IMR-90 (cell line): ENCODE measurements around the gene EFEMP2. TPM values are rescaled to one million over a fixed set of nuclear protein-coding genes. Genes with fewer than 3 reads are reported as not detected.
A peak's percentile ranks its signal among the peaks of the same experiment; 100 is the strongest.

Source experiments
- ATAC-seq: fragments of 200-7000 bp; cut with Tn5 transposase; 2 replicates; pipeline ENCODE4 v1.9.1; 2020; ENCODE audit warnings: low read depth, mild to moderate bottlenecking, moderate library complexity
- BruUV-seq: library from RNA; stranded (reverse); fragments of 400-500 nt; replicated peaks from 2 replicates; lab custom pipeline; 2021; lab: Mats Ljungman, UMichigan
- CTCF ChIA-PET: fragments of 300-600 bp; formaldehyde crosslinking; extraction: SDS; loops from one replicate; lab custom pipeline; 2021; ENCODE audit warnings: antibody characterized with exemption; lab: Yijun Ruan, JAX
- POLR2A ChIA-PET: fragments of 300-600 bp; sonication (Branson Sonifier 250); formaldehyde crosslinking; loops from one replicate; lab custom pipeline; 2022; ENCODE audit warnings: antibody characterized with exemption; ENCODE audit not compliant: unreplicated experiment; lab: Charles Lee
- DNase-seq: peaks from one replicate; pipeline ENCODE4 v3.0.0; 2013
- H2AFZ ChIP-seq: replicated peaks from 2 replicates; pipeline ENCODE3; 2013; ENCODE audit warnings: low read length, mild to moderate bottlenecking; ENCODE audit not compliant: poor library complexity
- H2AK5ac ChIP-seq: 2 replicates; pipeline ENCODE4 v1.6.1; 2013; ENCODE audit warnings: low read depth, low read length, inconsistent platforms
- H2AK9ac ChIP-seq: replicated peaks from 2 replicates; pipeline ENCODE3; 2013; ENCODE audit warnings: mild to moderate bottlenecking, low read depth, low read length, moderate library complexity; ENCODE audit not compliant: poor library complexity
- H2BK120ac ChIP-seq: 2 replicates; pipeline ENCODE4 v1.6.1; 2013; ENCODE audit warnings: low read depth, low read length, inconsistent platforms
- H2BK15ac ChIP-seq: 3 replicates; pipeline ENCODE4 v1.6.1; 2013; ENCODE audit warnings: low read depth, low read length, inconsistent platforms
- H2BK20ac ChIP-seq: 2 replicates; pipeline ENCODE4 v1.6.1; 2013; ENCODE audit warnings: low read depth, mild to moderate bottlenecking, inconsistent platforms, low read length, moderate library complexity
- H2BK5ac ChIP-seq: 2 replicates; pipeline ENCODE4 v1.6.1; 2013; ENCODE audit warnings: mild to moderate bottlenecking, low read depth, low read length, inconsistent platforms; ENCODE audit not compliant: poor library complexity, severe bottlenecking
- H3K14ac ChIP-seq: replicated peaks from 2 replicates; pipeline ENCODE4 v1.6.1; 2013; ENCODE audit warnings: low read depth, low read length, inconsistent platforms
- H3K18ac ChIP-seq: 2 replicates; pipeline ENCODE4 v1.6.1; 2013; ENCODE audit warnings: low read depth, low read length, control low read depth
- H3K23ac ChIP-seq: 2 replicates; pipeline ENCODE4 v1.6.1; 2013; ENCODE audit warnings: low read depth, low read length, inconsistent platforms
- H3K27ac ChIP-seq: 2 replicates; pipeline ENCODE4 v1.5.1; 2013; ENCODE audit warnings: mild to moderate bottlenecking, control low read depth, low read length; ENCODE audit not compliant: insufficient read depth
- H3K27me3 ChIP-seq: 2 replicates; pipeline ENCODE4 v1.6.1; 2013; ENCODE audit warnings: low read length; ENCODE audit not compliant: control insufficient read depth, insufficient read depth
- H3K36me3 ChIP-seq: 2 replicates; pipeline ENCODE4 v1.6.1; 2013; ENCODE audit warnings: low read length, mixed read lengths; ENCODE audit not compliant: control insufficient read depth, insufficient read depth
- H3K4ac ChIP-seq: 2 replicates; pipeline ENCODE4 v1.6.1; 2013; ENCODE audit warnings: low read depth, low read length, inconsistent platforms
- H3K4me1 ChIP-seq: 2 replicates; pipeline ENCODE4 v1.6.1; 2013; ENCODE audit warnings: low read length, mixed read lengths; ENCODE audit not compliant: control insufficient read depth, insufficient read depth
- H3K4me2 ChIP-seq: 2 replicates; pipeline ENCODE4 v1.6.1; 2013; ENCODE audit warnings: low read depth, mild to moderate bottlenecking, control low read depth, low read length, moderate library complexity
- H3K4me3 ChIP-seq: 2 replicates; pipeline ENCODE4 v1.5.1; 2013; ENCODE audit warnings: low read depth, mild to moderate bottlenecking, control low read depth, low read length, moderate library complexity; ENCODE audit not compliant: insufficient read depth
- H3K56ac ChIP-seq: 2 replicates; pipeline ENCODE4 v1.6.1; 2013; ENCODE audit warnings: low read length, inconsistent platforms; ENCODE audit not compliant: insufficient read depth; ENCODE audit errors: extremely low read depth
- H3K79me1 ChIP-seq, 2 experiments: 2 replicates each; pipeline ENCODE4 v1.6.1; 2013; ENCODE audit warnings: low read length in 2 of 2, inconsistent platforms in 1 of 2, low read depth in 1 of 2
- H3K9ac ChIP-seq: 2 replicates; pipeline ENCODE4 v1.6.1; 2013; ENCODE audit warnings: low read depth, low read length, control low read depth
- H3K9me1 ChIP-seq: 2 replicates; pipeline ENCODE4 v1.6.1; 2013; ENCODE audit warnings: low read length, inconsistent platforms; ENCODE audit not compliant: insufficient read depth
- H3K9me3 ChIP-seq: 2 replicates; pipeline ENCODE4 v1.6.1; 2013; ENCODE audit warnings: low read length; ENCODE audit not compliant: control insufficient read depth, insufficient read depth
- H4K20me1 ChIP-seq: 2 replicates; pipeline ENCODE4 v1.6.1; 2013; ENCODE audit warnings: low read length, inconsistent platforms; ENCODE audit not compliant: insufficient read depth
- H4K5ac ChIP-seq: 2 replicates; pipeline ENCODE4 v1.6.1; 2013; ENCODE audit warnings: mild to moderate bottlenecking, low read depth, low read length, control low read depth
- H4K8ac ChIP-seq, 2 experiments: 2 replicates each; pipeline ENCODE4 v1.6.1; 2013; ENCODE audit warnings: low read depth in 2 of 2, low read length in 2 of 2, control low read depth in 1 of 2, inconsistent platforms in 1 of 2
- H4K91ac ChIP-seq: 2 replicates; pipeline ENCODE4 v1.6.1; 2013; ENCODE audit warnings: low read depth, low read length, inconsistent platforms; ENCODE audit not compliant: insufficient read depth
- BHLHE40 ChIP-seq: fragments of 150-350 bp; IDR thresholded peaks from 2 replicates; pipeline ENCODE4 v1.6.1; 2016; ENCODE audit warnings: mild to moderate bottlenecking, low read depth, low read length
- CEBPB ChIP-seq: IDR thresholded peaks from 2 replicates; pipeline ENCODE4 v1.6.1; 2012; ENCODE audit warnings: low read depth, low read length, improper control_type of control experiment
- CHD1 ChIP-seq: IDR thresholded peaks from 2 replicates; pipeline ENCODE4 v1.6.1; 2012; ENCODE audit warnings: low read depth, low read length, improper control_type of control experiment
- CTCF ChIP-seq: conservative IDR thresholded peaks from 2 replicates; pipeline ENCODE4 v1.5.1; 2012; ENCODE audit warnings: mild to moderate bottlenecking, low read depth, low read length, improper control_type of control experiment
- FOS ChIP-seq: fragments of 150-350 bp; IDR thresholded peaks from 2 replicates; pipeline ENCODE4 v1.6.1; 2016; ENCODE audit warnings: low read depth, low read length
- MAZ ChIP-seq: IDR thresholded peaks from 2 replicates; pipeline ENCODE4 v1.6.1; 2012; ENCODE audit warnings: low read depth, mild to moderate bottlenecking, low read length, improper control_type of control experiment, moderate library complexity, borderline replicate concordance
- NFE2L2 ChIP-seq: fragments of 150-350 bp; IDR thresholded peaks from 2 replicates; pipeline ENCODE4 v1.6.1; 2016; ENCODE audit warnings: low read depth, mild to moderate bottlenecking, low read length
- POLR2A ChIP-seq: IDR thresholded peaks from 2 replicates; pipeline ENCODE4 v1.6.1; 2012; ENCODE audit warnings: mild to moderate bottlenecking, low read depth, low read length
- RAD21 ChIP-seq: IDR thresholded peaks from 2 replicates; pipeline ENCODE4 v1.6.1; 2012; ENCODE audit warnings: low read length, improper control_type of control experiment
- RCOR1 ChIP-seq: IDR thresholded peaks from 2 replicates; pipeline ENCODE4 v1.6.1; 2012; ENCODE audit warnings: mild to moderate bottlenecking, low read length, improper control_type of control experiment; ENCODE audit not compliant: insufficient replicate concordance
- RFX5 ChIP-seq: IDR thresholded peaks from 2 replicates; pipeline ENCODE4 v1.8.0; 2012; ENCODE audit warnings: low read depth, mild to moderate bottlenecking, low read length, moderate library complexity
- SMC3 ChIP-seq: fragments of 150-350 bp; IDR thresholded peaks from 2 replicates; pipeline ENCODE4 v1.6.1; 2016; ENCODE audit warnings: low read depth, mild to moderate bottlenecking, antibody characterized with exemption, low read length, moderate library complexity
- WGBS, 2 experiments: methylation state at CpG; one replicate each; pipeline versions ENCODE4 v1.1.5 to v1.1.7; 2013; ENCODE audit warnings: missing lambda C conversion rate in 2 of 2; ENCODE audit not compliant: insufficient read length in 1 of 2; ENCODE audit errors: extremely low coverage in 2 of 2; 5-methylcytosine and 5-hydroxymethylcytosine counted together
- dilution Hi-C: fragments of 300-500 bp; cut with HindIII; formaldehyde crosslinking; loops from one replicate; pipeline ENCODE4 v1.14.3; 2018; ENCODE audit warnings: low sequenced_read_pairs; ENCODE audit not compliant: unreplicated experiment
- in situ Hi-C: fragments of 300-500 bp; cut with MboI; formaldehyde crosslinking; loops from 3 replicates; pipeline ENCODE4 v1.14.3; 2019; ENCODE audit warnings: low sequenced_read_pairs, inconsistent platforms, mixed read lengths
- intact Hi-C: fragments of 100-400 bp; cut with micrococcal nuclease; formaldehyde crosslinking; loops from 2 replicates; pipeline ENCODE4 v1.10.0; 2022
- polyA plus RNA-seq, 3 experiments: library from polyadenylated mRNA; depleted of rRNA; stranded (reverse); fragments of >200 nt; gene quantifications; 2 replicates each; pipeline ENCODE4 v1.2.3, GENCODE V29; 2012; ENCODE audit warnings: low replicate concordance in 1 of 3
- total RNA-seq: library from RNA; depleted of rRNA; stranded (reverse); fragments of >200 nt; gene quantifications from 2 replicates; pipeline ENCODE4 v1.2.3, GENCODE V29; 2012
- TF ChIP-seq, protein P1 (sequence below): fragments of 150-350 bp; IDR thresholded peaks from 2 replicates; pipeline ENCODE4 v1.6.1; 2017; ENCODE audit warnings: mild to moderate bottlenecking, antibody characterized with exemption, low read length, low read depth
- TF ChIP-seq, protein P2 (sequence below): fragments of 150-350 bp; IDR thresholded peaks from 2 replicates; pipeline ENCODE4 v1.6.1; 2016; ENCODE audit warnings: low read depth, mild to moderate bottlenecking, low read length, moderate library complexity, borderline replicate concordance

EFEMP2 gene
- total and polyA plus RNA-seq, 2 of the 4 experiments (the other 2 are of a cell fraction): 62.7 to 431 TPM

DNA sequence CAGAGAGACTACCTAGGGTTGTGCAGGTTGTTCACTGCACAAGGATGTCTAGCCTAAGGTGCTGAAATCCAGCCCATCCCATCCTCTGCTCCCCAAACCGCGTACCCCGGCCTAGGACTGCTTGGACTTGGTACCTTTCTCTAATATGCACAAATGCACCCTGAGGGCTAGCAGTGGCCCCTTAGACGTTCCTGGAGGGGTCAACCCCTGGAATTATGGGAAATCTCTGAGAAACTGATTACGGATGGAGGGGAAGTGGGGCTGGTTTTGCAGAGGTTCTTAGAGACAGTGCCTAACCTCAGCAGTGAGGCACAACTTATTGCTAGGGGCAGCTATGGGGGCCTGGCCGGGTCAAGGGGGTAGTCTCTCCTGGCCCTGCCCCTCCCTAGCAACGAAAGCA, 43.8 kb upstream of the EFEMP2 start:
- TF ChIP-seq NFE2L2: no peak
- no peak for TF ChIP-seq RFX5
- TF ChIP-seq, protein P1, sequence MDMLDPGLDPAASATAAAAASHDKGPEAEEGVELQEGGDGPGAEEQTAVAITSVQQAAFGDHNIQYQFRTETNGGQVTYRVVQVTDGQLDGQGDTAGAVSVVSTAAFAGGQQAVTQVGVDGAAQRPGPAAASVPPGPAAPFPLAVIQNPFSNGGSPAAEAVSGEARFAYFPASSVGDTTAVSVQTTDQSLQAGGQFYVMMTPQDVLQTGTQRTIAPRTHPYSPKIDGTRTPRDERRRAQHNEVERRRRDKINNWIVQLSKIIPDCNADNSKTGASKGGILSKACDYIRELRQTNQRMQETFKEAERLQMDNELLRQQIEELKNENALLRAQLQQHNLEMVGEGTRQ: no peak
- no peak for TF ChIP-seq RCOR1
- TF ChIP-seq POLR2A: no peak
- TF ChIP-seq CEBPB: no peak
- no peak for TF ChIP-seq SMC3
- TF ChIP-seq BHLHE40: no peak
- TF ChIP-seq FOS: no peak
- TF ChIP-seq CTCF: no peak
- TF ChIP-seq, protein P2, sequence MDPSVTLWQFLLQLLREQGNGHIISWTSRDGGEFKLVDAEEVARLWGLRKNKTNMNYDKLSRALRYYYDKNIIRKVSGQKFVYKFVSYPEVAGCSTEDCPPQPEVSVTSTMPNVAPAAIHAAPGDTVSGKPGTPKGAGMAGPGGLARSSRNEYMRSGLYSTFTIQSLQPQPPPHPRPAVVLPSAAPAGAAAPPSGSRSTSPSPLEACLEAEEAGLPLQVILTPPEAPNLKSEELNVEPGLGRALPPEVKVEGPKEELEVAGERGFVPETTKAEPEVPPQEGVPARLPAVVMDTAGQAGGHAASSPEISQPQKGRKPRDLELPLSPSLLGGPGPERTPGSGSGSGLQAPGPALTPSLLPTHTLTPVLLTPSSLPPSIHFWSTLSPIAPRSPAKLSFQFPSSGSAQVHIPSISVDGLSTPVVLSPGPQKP: no peak
- TF ChIP-seq CHD1: no peak
- no peak for TF ChIP-seq RAD21
- TF ChIP-seq MAZ: no peak
- Histone ChIP-seq H2AK9ac (peak overlapping the region; percentile 99), H3K4me3 (peak overlapping the region; percentile 10; the same call in 1 of the 2 replicates), H3K18ac (peak overlapping the region; percentile 88), H3K79me1 (peaks cover 11 to 70% of the 10 kb centered on the region in 2 experiments; a peak in 3 of 4 replicates), H3K56ac (peak overlapping the region; percentile 90), H4K8ac (peak overlapping the region; percentile 64 to 97), H2BK5ac (peak overlapping the region; percentile 96), H4K5ac (peak overlapping the region; percentile 64), H3K14ac (peak overlapping the region; percentile 95), H2BK120ac (peak overlapping the region; percentile 100), H3K36me3 (peaks cover 19% of the 10 kb centered on the region), H2BK20ac (peak overlapping the region; percentile 92), H2AK5ac (peak overlapping the region; percentile 99), H3K27me3 (no peaks in the 10 kb centered on the region), H2AFZ (peak overlapping the region; percentile 71), H3K9me1 (peaks cover 39% of the 10 kb centered on the region), H3K23ac (peak overlapping the region; percentile 97), H3K4ac (peak overlapping the region; percentile 98), H3K4me2 (peak overlapping the region; percentile 96), H2BK15ac (peak overlapping the region; percentile 56; the same call in 2 of the 3 replicates), H3K27ac (peak overlapping the region; percentile 82), H3K4me1 (peaks cover 58% of the 10 kb centered on the region), H3K9ac (peak overlapping the region; percentile 68), H4K91ac (peak overlapping the region; percentile 97), H3K9me3 (no peaks in the 10 kb centered on the region), H4K20me1 (peaks cover 11% of the 10 kb centered on the region)
- WGBS, 2 experiments: no CpG with 5 or more reads among the region's 7 CpGs
- dilution Hi-C loops (no loop called here), intact Hi-C loops (loop anchor here (5.0 kb wide), 1 partner anchor 46 kb away; the partner anchor contains the start of gene SART1), in situ Hi-C loops (no loop called here)
- no peak for DNase-seq
- CTCF ChIA-PET: interaction anchor here (1.0 kb wide), 1 partner anchor 26 kb away, joined by 9 read pairs; the partner anchor contains the start of gene CCDC85B
- POLR2A ChIA-PET: interaction anchor here (1.0 to 2.4 kb wide), 3 partner anchors 14 to 26 kb away, joined by 4 to 20 read pairs (median 17); partner anchors contain the start of genes CCDC85B, FIBP and FOSL1
- no peak for ATAC-seq
- BruUV-seq: TSS peak; percentile 62
